Heart right ventricle (tissue), 16 donors: ENCODE data around the gene NIPAL3. TPM values are rescaled to one million over a fixed set of nuclear protein-coding genes. Genes with fewer than 3 reads are reported as not detected.

Experiments used
- ATAC-seq, 8 donors: fragments of 200-7000 bp; cut with Tn5 transposase; one replicate each; pipeline ENCODE4 v1.9.1; 2020; ENCODE audit warnings: mild to moderate bottlenecking in 8 of 8, moderate library complexity in 8 of 8, moderate number of reproducible peaks in 1 of 8
- DNase-seq, 2 donors: peaks; one replicate each; pipeline ENCODE4 v3.0.0-alpha.2; 2020
- H3K27ac ChIP-seq, 10 donors: fragments of 200-600 bp; sonication (generic) in 2 of 10; one replicate each; pipeline versions ENCODE4 v1.5.0 to v1.8.0; 2020 to 2022; ENCODE audit warnings: mild to moderate bottlenecking in 3 of 10
- H3K27me3 ChIP-seq, 7 donors: fragments of 200-600 bp; one replicate each; pipeline ENCODE4 v1.8.0; 2021 to 2022; ENCODE audit warnings: mild to moderate bottlenecking in 2 of 7
- H3K36me3 ChIP-seq, 9 donors: fragments of 200-600 bp; sonication (generic) in 1 of 9; one replicate each; pipeline versions ENCODE4 v1.5.0 to v1.8.0; 2020 to 2022; ENCODE audit warnings: mild to moderate bottlenecking in 2 of 9
- H3K4me1 ChIP-seq, 9 donors: fragments of 200-600 bp; sonication (generic) in 1 of 9; one replicate each; pipeline versions ENCODE4 v1.5.0 to v1.8.0; 2020 to 2022; ENCODE audit warnings: mild to moderate bottlenecking in 4 of 9
- H3K4me3 ChIP-seq, 10 donors: fragments of 200-600 bp; sonication (generic) in 2 of 10; one replicate each; pipeline versions ENCODE4 v1.5.0 to v1.8.0; 2020 to 2022; ENCODE audit warnings: mild to moderate bottlenecking in 7 of 10, moderate library complexity in 2 of 10
- H3K9me3 ChIP-seq, 11 donors: fragments of 200-600 bp in 10 of 11; sonication (generic) in 2 of 11; one replicate each; pipeline versions ENCODE4 v1.5.0 to v1.8.0; 2013 to 2022; ENCODE audit warnings: mild to moderate bottlenecking in 2 of 11, control low read depth in 1 of 11, moderate library complexity in 1 of 11
- CTCF ChIP-seq, 9 donors: fragments of 200-600 bp; sonication (generic) in 2 of 9; IDR thresholded peaks; one replicate each; pipeline versions ENCODE4 v1.5.0 to v1.8.0; 2021 to 2022; ENCODE audit warnings: antibody characterized with exemption in 9 of 9, mild to moderate bottlenecking in 5 of 9, moderate library complexity in 1 of 9
- WGBS, 2 donors: extraction: QIAGEN DNeasy Blood & Tissue Kit; methylation state at CpG; one replicate each; pipeline ENCODE4 v1.1.7; 2013; ENCODE audit warnings: inconsistent platforms in 1 of 2; 5-methylcytosine and 5-hydroxymethylcytosine counted together
- intact Hi-C, 10 donors: fragments of 100-400 bp; cut with DNase I; formaldehyde crosslinking; loops; one replicate each; pipeline versions ENCODE4 v1.11.1 to v1.14.2; 2022
- polyA plus RNA-seq, 2 donors: library from polyadenylated mRNA; stranded (reverse); fragments of 200-250 nt; gene quantifications; one replicate each; pipeline ENCODE4 v1.2.3, GENCODE V29; 2013
- total RNA-seq, 10 donors: library from RNA; stranded (reverse); fragmentation: NEBNext Ultra II Directional in 3 of 10; extraction: Animal tissue kit (Norgen Biotek cat#: 25700) in 3 of 10; gene quantifications; one replicate each; pipeline versions ENCODE4 v1.2.1 to v1.2.4, GENCODE V29; 2021 to 2023
- donor health status: Arrhythmogenic right ventricular cardiomyopathy.
- donor health status: ischemic (EF 13 %, LVEDD 7.1; RV severe dilation, severe dysfunction).
- donor health status: healthy with polysubstance abuse.
- donor health status: DM: no; HTN: yes; CAD: no.
- donor health status: DM: no; HTN: no; CAD: no.
- donor health status: ischemic (EF 25% LVEDD 6.9; RV normal size, moderate dysfunction).
- donor health status: ischemic (EF 25% LVEDD 5.7; RV mildly dilated, moderate dysfunction).
- donor health status: healthy.
- donor health status: DM: yes; HTN: yes; CAD: no.
- donor health status: Ischemic cardiomyopathy.
- donor health status: ischemic (EF 35%, LVEDD 5.7; RV mildly dilated, moderate dysfunction).
- donor health status: nonischemic (EF 11% LVEDD 7.7; RV severe dilation, severe dysfunction).
- donor health status: DM: yes; HTN: yes; CAD: no.
- donor health status: PGD.
- donor health status: ischemic (EF 29% LVEDD 5.4; RV normal size, mild dysfunction).
- donor health status: nonischemic (EF 23%, LVEDD 6.1; RV moderate dilation, normal function).

NIPAL3 gene
- total and polyA plus RNA-seq, 12 donors = 5.3 to 44.9 (median 26.5) TPM

GRCh38 chr1:24387636-24388175 lies 27.9 kb upstream of the NIPAL3 start:
- no peak for DNase-seq
- intact Hi-C loops = no loop called here
- ATAC-seq = no peak
- Histone ChIP-seq H3K9me3 (no peaks in the 10 kb centered on the region), H3K4me1 (peaks cover 0 to 40% (median 13%) of the 10 kb centered on the region in 9 donors), H3K27ac (no peak overlapping the region), H3K27me3 (no peaks in the 10 kb centered on the region), H3K4me3 (no peak overlapping the region), H3K36me3 (peaks cover 0 to 12% (median 0%) of the 10 kb centered on the region in 9 donors)
- TF ChIP-seq CTCF (IDR thresholded peaks at IDR 0.05) = no peak
- WGBS, 2 donors = 76 to 93% methylated on average over 1 of the region's 1 CpG

- Histone ChIP-seq H3K27me3 (no peaks in the 10 kb centered on the region), H3K36me3 (peaks cover 0 to 6% (median 0%) of the 10 kb centered on the region in 9 donors), H3K27ac (no peak overlapping the region), H3K4me1 (peaks cover 0 to 44% (median 15%) of the 10 kb centered on the region in 9 donors), H3K9me3 (no peaks in the 10 kb centered on the region), H3K4me3 (no peak overlapping the region)
- TF ChIP-seq CTCF (IDR thresholded peaks at IDR 0.05) = no peak
- ATAC-seq (no peak), DNase-seq (no peak)
- intact Hi-C loops = no loop called here
- WGBS, 2 donors = 86 to 91% methylated on average over 8 of the region's 8 CpGs
Measured at GRCh38 chr1:24388331-24388885, 27.2 kb upstream of the NIPAL3 start.

GRCh38 chr1:24389231-24389678 lies 26.3 kb upstream of the NIPAL3 start:
- 90 to 92% methylated on average over 4 of the region's 4 CpGs for WGBS, 2 donors

More at GRCh38 chr1:24389231-24389678, 26.3 kb upstream of the NIPAL3 start:
- no peak for DNase-seq
- H3K9me3 ChIP-seq = no peaks in the 10 kb centered on the region
- H3K27me3 ChIP-seq = no peaks in the 10 kb centered on the region
- TF ChIP-seq CTCF (IDR thresholded peaks at IDR 0.05) = no peak
- H3K36me3 ChIP-seq = no peaks in the 10 kb centered on the region
- ATAC-seq = no peak
- intact Hi-C loops = no loop called here
- H3K4me1 ChIP-seq = peaks cover 0 to 45% (median 15%) of the 10 kb centered on the region in 9 donors
- no peak overlapping the region for H3K27ac ChIP-seq
- H3K4me3 ChIP-seq = no peak overlapping the region
